HCT116 (cell line): ENCODE results near the gene CHRNG. TPM values are rescaled to one million over a fixed set of nuclear protein-coding genes. Genes with fewer than 3 reads are reported as not detected.

Experiments used
- total RNA-seq: library from RNA; stranded (reverse); gene quantifications from one replicate; pipeline ENCODE4 v1.2.1, GENCODE V29; 2021; ENCODE audit not compliant: unreplicated experiment

The CHRNG gene
- total RNA-seq, 1 experiment from 2014 or later: not detected

Other genes starting within 250 kb of the CHRNG start
- gene ALPP, start 160.9 kb upstream of the CHRNG start, total RNA-seq: 0.34 TPM
- 0.10 TPM for gene ALPG, start 132.8 kb upstream of the CHRNG start, total RNA-seq
- gene ALPI, start 83.5 kb upstream of the CHRNG start, total RNA-seq: not detected
- not detected for gene ECEL1, start 51.9 kb upstream of the CHRNG start, total RNA-seq
- not detected for gene PRSS56, start 19.3 kb upstream of the CHRNG start, total RNA-seq
- not detected for gene CHRND, start 13.5 kb upstream of the CHRNG start, total RNA-seq
- 6.0 TPM for gene TIGD1, start 10.9 kb downstream of the CHRNG start, total RNA-seq
- 58.6 TPM for gene EIF4E2, start 11.0 kb downstream of the CHRNG start, total RNA-seq
- gene EFHD1, start 93.9 kb downstream of the CHRNG start, total RNA-seq: 0.52 TPM
- gene GIGYF2, start 157.6 kb downstream of the CHRNG start, total RNA-seq: 60.6 TPM
- gene KCNJ13, start 236.9 kb downstream of the CHRNG start, total RNA-seq: not detected